Endothelial cell of umbilical vein (primary cell): ENCODE measurements around the gene COMT. TPM values are rescaled to one million over a fixed set of nuclear protein-coding genes. Genes with fewer than 3 reads are reported as not detected.

ENCODE experiments used
- BruUV-seq: library from RNA; stranded (reverse); fragments of 400-500 nt; replicated peaks from 2 replicates; lab custom pipeline; 2021; lab: Mats Ljungman, UMichigan
- CTCF ChIA-PET: fragments of 300-600, 350-600 bp; sonication (Branson Sonifier 250); formaldehyde crosslinking; loops from one replicate; lab custom pipeline; 2021; ENCODE audit warnings: antibody characterized with exemption, inconsistent platforms; lab: Charles Lee
- POLR2A ChIA-PET: fragments of 300-600, 350-600 bp; sonication (Branson Sonifier 250); formaldehyde crosslinking; loops from one replicate; lab custom pipeline; 2021; ENCODE audit warnings: antibody characterized with exemption, inconsistent platforms; lab: Charles Lee
- DNase-seq: peaks from one replicate; pipeline ENCODE4 v3.0.0-alpha.2; 2011; ENCODE audit warnings: low read depth, low spot score
- FAIRE-seq: peaks from 2 replicates; lab custom pipeline; 2011; peaks lifted over from hg19 to GRCh38; lab: Jason Lieb, UNC
- H2AFZ ChIP-seq: 2 replicates; pipeline ENCODE4 v1.6.0; 2012; ENCODE audit warnings: low read depth, low read length, control low read depth, inconsistent platforms
- H3K27ac ChIP-seq: 2 replicates; pipeline ENCODE4 v1.5.1; 2011; ENCODE audit warnings: low read depth, mild to moderate bottlenecking, control low read depth, low read length, moderate library complexity; ENCODE audit not compliant: insufficient read depth
- H3K27me3 ChIP-seq, 2 experiments: 2 replicates each; pipeline versions ENCODE4 v1.6.0 to v1.6.1; 2011; ENCODE audit warnings: low read length in 2 of 2, mixed read lengths in 1 of 2; ENCODE audit not compliant: control insufficient read depth in 2 of 2, insufficient read depth in 2 of 2
- H3K36me3 ChIP-seq, 2 experiments: 2 replicates in 1 of 2; 3 replicates in 1 of 2; pipeline ENCODE4 v1.5.1; 2011; ENCODE audit warnings: low read length in 2 of 2, mild to moderate bottlenecking in 1 of 2, moderate library complexity in 1 of 2; ENCODE audit not compliant: control insufficient read depth in 2 of 2, insufficient read depth in 2 of 2; ENCODE audit errors: extremely low read depth in 1 of 2
- H3K4me1 ChIP-seq: 3 replicates; pipeline ENCODE4 v1.5.1; 2011; ENCODE audit warnings: mild to moderate bottlenecking, low read length; ENCODE audit not compliant: control insufficient read depth, insufficient read depth; ENCODE audit errors: extremely low read depth
- H3K4me2 ChIP-seq: 2 replicates; pipeline ENCODE4 v1.6.1; 2011; ENCODE audit warnings: low read length, control low read depth, mixed read lengths; ENCODE audit not compliant: insufficient read depth
- H3K4me3 ChIP-seq, 3 experiments: fragments of 200-600 bp in 1 of 3; sonication (generic), shearing (Covaris generic) in 1 of 3; replicated peaks in 1 of 3; 2 replicates each; pipeline ENCODE4 v1.5.1; 2011 to 2016; ENCODE audit warnings: control low read depth in 3 of 3, low read length in 3 of 3, mild to moderate bottlenecking in 2 of 3, inconsistent platforms in 1 of 3, low read depth in 1 of 3, moderate library complexity in 1 of 3; ENCODE audit not compliant: insufficient read depth in 1 of 3
- H3K79me2 ChIP-seq: 2 replicates; pipeline ENCODE4 v1.6.0; 2012; ENCODE audit warnings: low read length, inconsistent platforms; ENCODE audit not compliant: control insufficient read depth, insufficient read depth
- H3K9ac ChIP-seq: replicated peaks from 2 replicates; pipeline ENCODE3; 2011; ENCODE audit warnings: low read length, control low read depth; ENCODE audit not compliant: insufficient read depth; ENCODE audit errors: extremely low read depth
- H3K9me1 ChIP-seq: replicated peaks from 3 replicates; pipeline ENCODE4 v1.6.0; 2011; ENCODE audit warnings: mild to moderate bottlenecking, low read length; ENCODE audit not compliant: control insufficient read depth, insufficient read depth; ENCODE audit errors: extremely low read depth
- H3K9me3 ChIP-seq: replicated peaks from 2 replicates; pipeline ENCODE4 v1.5.1; 2012; ENCODE audit warnings: low read length, inconsistent platforms; ENCODE audit not compliant: control insufficient read depth, insufficient read depth
- H4K20me1 ChIP-seq: replicated peaks from 2 replicates; pipeline ENCODE3; 2011; ENCODE audit warnings: mild to moderate bottlenecking, low read length; ENCODE audit not compliant: control insufficient read depth, insufficient read depth; ENCODE audit errors: extremely low read depth
- CTCF ChIP-seq, 2 donors: IDR thresholded peaks; 1 replicate in 1 of 2; 2 replicates in 1 of 2; pipeline ENCODE4 v1.5.1; 2011; ENCODE audit warnings: low read length in 2 of 2, mild to moderate bottlenecking in 2 of 2, moderate library complexity in 2 of 2, control low read depth in 1 of 2, inconsistent platforms in 1 of 2, low read depth in 1 of 2; ENCODE audit not compliant: insufficient read depth in 1 of 2; ENCODE audit errors: extremely low read depth in 1 of 2
- EZH2 ChIP-seq: IDR thresholded peaks from 2 replicates; pipeline ENCODE4 v1.6.1; 2012; ENCODE audit warnings: borderline replicate concordance, low read depth, mild to moderate bottlenecking, moderate library complexity, low read length, inconsistent platforms; ENCODE audit not compliant: severe bottlenecking
- GATA2 ChIP-seq: IDR thresholded peaks from 2 replicates; pipeline ENCODE4 v1.7.0; 2011; ENCODE audit warnings: low read depth, mild to moderate bottlenecking, moderate library complexity, mixed read lengths, low read length; ENCODE audit not compliant: insufficient read length, insufficient read depth
- JUN ChIP-seq: IDR thresholded peaks from 2 replicates; pipeline ENCODE4 v1.6.1; 2011; ENCODE audit warnings: borderline replicate concordance, low read depth; ENCODE audit not compliant: insufficient read length, insufficient read depth
- MYC ChIP-seq: IDR thresholded peaks from one replicate; pipeline ENCODE4 v1.6.1; 2011; ENCODE audit warnings: mild to moderate bottlenecking, low read depth, low read length
- POLR2A ChIP-seq: IDR thresholded peaks from 2 replicates; pipeline ENCODE4 v1.6.1; 2012; ENCODE audit warnings: low read depth, mild to moderate bottlenecking, control low read depth, low read length
- dilution Hi-C: fragments of 300-500 bp; cut with MboI; formaldehyde crosslinking; loops from one replicate; pipeline ENCODE4 v1.15.0; 2019; ENCODE audit warnings: low sequenced_read_pairs; ENCODE audit not compliant: extremely low pct_ligation_motif_present
- intact Hi-C: fragments of 100-400 bp; cut with micrococcal nuclease; formaldehyde crosslinking; loops from one replicate; pipeline ENCODE4 v1.10.0; 2022
- polyA plus RNA-seq, 4 experiments: library from polyadenylated mRNA; depleted of rRNA in 3 of 4; stranded (reverse) in 3 of 4; unstranded in 1 of 4; fragments of >200 nt; gene quantifications; 2 replicates each; pipeline versions ENCODE4 v1.2.1 to v1.2.3, GENCODE V29; 2011 to 2012; ENCODE audit warnings: missing spikeins in 1 of 4
- total RNA-seq: library from RNA; stranded (reverse); gene quantifications from 2 replicates; pipeline ENCODE4 v1.2.3, GENCODE V29; 2021

Gene COMT
- total and polyA plus RNA-seq, 2 donors (not counting 3 experiments of a cell fraction or from before 2014, with no cell fraction given) = 221 to 537 TPM

GRCh38 chr22:19964701-19965386, 23.3 kb downstream of the COMT start:
- Histone ChIP-seq H4K20me1 (no peaks in the 10 kb centered on the region), H3K9ac (no peak overlapping the region), H3K4me2 (no peak overlapping the region), H3K79me2 (no peaks in the 10 kb centered on the region), H3K4me3 (no peak overlapping the region), H3K27ac (no peak overlapping the region), H2AFZ (no peak overlapping the region), H3K27me3 (no peaks in the 10 kb centered on the region), H3K36me3 (peaks cover 0 to 41% of the 10 kb centered on the region in 2 experiments), H3K9me3 (no peaks in the 10 kb centered on the region), H3K4me1 (peaks cover 27% of the 10 kb centered on the region), H3K9me1 (no peaks in the 10 kb centered on the region)
- TF ChIP-seq GATA2 = no peak
- no peak for TF ChIP-seq JUN
- no peak for TF ChIP-seq EZH2
- dilution Hi-C loops (no loop called here), intact Hi-C loops (no loop called here)
- ChIA-PET POLR2A (no interaction called here), CTCF (interaction anchor here (1.1 to 12.2 kb wide), 4 partner anchors 48 to 235 kb away, joined by 3 to 304 read pairs (median 6); no protein-coding TSS in a partner anchor)
- BruUV-seq = no TSS peak
- FAIRE-seq (no peak), DNase-seq (no peak)

GRCh38 chr22:19965771-19966709, 24.5 kb downstream of the COMT start:
- no peaks in the 10 kb centered on the region for H3K27me3 ChIP-seq
- peaks cover 27% of the 10 kb centered on the region for H3K4me1 ChIP-seq
- H3K79me2 ChIP-seq = no peaks in the 10 kb centered on the region
- peak overlapping the region; percentile 9 for H3K27ac ChIP-seq
- H3K4me2 ChIP-seq = no peak overlapping the region
- TF ChIP-seq POLR2A (no peak), MYC (no peak), JUN (no peak), CTCF (IDR thresholded peaks at IDR 0.05; ENCODE audit: extremely low read depth in 1 of 2, insufficient read depth in 1 of 2, low read depth in 1 of 2, low read length in 2 of 2) (peak; percentile 41 to 61), EZH2 (no peak)
- BruUV-seq = no TSS peak
- peaks cover 5 to 49% of the 10 kb centered on the region in 2 experiments for H3K36me3 ChIP-seq
- H3K9me3 ChIP-seq = no peaks in the 10 kb centered on the region
- H2AFZ ChIP-seq = no peak overlapping the region
- H4K20me1 ChIP-seq = no peaks in the 10 kb centered on the region
- intact Hi-C loops (no loop called here), dilution Hi-C loops (no loop called here)
- DNase-seq = no peak
- ChIA-PET POLR2A (no interaction called here), CTCF (interaction anchor here (1.1 to 12.2 kb wide), 3 partner anchors 47 to 236 kb away, joined by 3 to 304 read pairs (median 7); no protein-coding TSS in a partner anchor)
- no peak for FAIRE-seq
- H3K9ac ChIP-seq = no peak overlapping the region
- no peak overlapping the region for H3K4me3 ChIP-seq
- no peaks in the 10 kb centered on the region for H3K9me1 ChIP-seq
